Measurements from ENCODE around the gene SCNN1B.
"Not testable (repeated sequence)": the region's sequence is repeated elsewhere in the genome, so short reads cannot be mapped to it uniquely, and the experiment has no call there.

The SCNN1B gene

DNA sequence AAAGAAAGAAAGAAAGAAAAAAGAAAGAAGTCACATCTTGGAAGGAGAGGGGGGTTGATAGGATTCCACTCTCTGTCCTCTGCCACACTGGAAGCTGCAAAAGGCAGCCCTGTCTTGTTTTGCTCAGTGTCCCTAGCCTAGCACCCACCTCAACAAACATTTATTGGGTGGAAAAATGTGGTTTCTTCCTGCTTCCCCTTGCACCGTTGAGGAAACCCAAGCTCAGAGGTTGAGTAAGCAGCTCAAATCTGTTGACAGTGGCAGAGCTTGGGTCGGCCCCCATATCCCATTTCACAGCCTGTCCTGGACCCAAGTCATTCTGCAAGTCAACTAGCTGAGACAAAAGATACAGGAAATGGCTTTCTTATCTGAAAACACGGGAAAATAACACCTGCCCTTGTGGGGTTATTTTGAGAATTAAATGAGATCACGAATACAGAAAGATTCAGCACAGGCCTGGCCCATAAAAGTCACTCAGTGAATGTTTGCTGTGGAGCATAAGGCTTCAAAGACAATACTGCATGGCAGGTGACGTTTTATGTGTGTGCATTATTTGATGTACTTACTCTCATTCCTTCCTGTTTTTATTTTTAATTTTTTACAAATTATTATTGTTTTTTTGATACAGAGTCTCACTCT lies 63.6 kb downstream of the SCNN1B start:
- CTCF ChIA-PET, result interaction anchor here (0.6 kb wide), 1 partner anchor 68 kb away, joined by 3 read pairs; no protein-coding TSS in a partner anchor

DNA sequence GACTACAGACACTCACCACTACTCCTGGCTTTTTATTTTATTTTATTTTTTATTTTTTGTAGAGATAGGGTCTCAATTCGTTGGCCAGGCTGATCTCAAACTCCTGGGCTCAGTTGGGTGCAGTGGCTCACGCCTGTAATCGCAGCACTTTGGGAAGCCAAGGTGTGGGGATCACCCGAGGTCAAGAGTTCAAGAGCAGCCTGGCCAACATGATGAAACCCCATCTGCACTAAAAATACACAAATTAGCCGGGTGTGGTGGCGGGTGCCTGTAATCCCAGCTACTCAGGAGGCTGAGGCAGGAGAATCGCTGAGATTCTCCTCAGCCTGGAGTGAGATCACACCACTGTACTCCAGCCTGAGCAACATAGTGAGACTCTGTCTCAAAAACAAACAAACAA lies 64.2 kb downstream of the SCNN1B start:
- POLR2A ChIA-PET, CTCF ChIA-PET: not testable (repeated sequence)

More for the DNA sequence above, 63.6 kb downstream of the SCNN1B start:
- DNase-seq (ENCODE audit: low read depth, low spot score), result no peak
- TF ChIP-seq, protein P1, sequence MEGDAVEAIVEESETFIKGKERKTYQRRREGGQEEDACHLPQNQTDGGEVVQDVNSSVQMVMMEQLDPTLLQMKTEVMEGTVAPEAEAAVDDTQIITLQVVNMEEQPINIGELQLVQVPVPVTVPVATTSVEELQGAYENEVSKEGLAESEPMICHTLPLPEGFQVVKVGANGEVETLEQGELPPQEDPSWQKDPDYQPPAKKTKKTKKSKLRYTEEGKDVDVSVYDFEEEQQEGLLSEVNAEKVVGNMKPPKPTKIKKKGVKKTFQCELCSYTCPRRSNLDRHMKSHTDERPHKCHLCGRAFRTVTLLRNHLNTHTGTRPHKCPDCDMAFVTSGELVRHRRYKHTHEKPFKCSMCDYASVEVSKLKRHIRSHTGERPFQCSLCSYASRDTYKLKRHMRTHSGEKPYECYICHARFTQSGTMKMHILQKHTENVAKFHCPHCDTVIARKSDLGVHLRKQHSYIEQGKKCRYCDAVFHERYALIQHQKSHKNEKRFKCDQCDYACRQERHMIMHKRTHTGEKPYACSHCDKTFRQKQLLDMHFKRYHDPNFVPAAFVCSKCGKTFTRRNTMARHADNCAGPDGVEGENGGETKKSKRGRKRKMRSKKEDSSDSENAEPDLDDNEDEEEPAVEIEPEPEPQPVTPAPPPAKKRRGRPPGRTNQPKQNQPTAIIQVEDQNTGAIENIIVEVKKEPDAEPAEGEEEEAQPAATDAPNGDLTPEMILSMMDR (IDR thresholded peaks at IDR 0.05; ENCODE audit: insufficient read depth, low read length, missing control alignments), result no peak
- POLR2A ChIA-PET, result no interaction called here
- H3K4me3 ChIP-seq (ENCODE audit: low read depth, low read length), result no peak overlapping the region

DNA sequence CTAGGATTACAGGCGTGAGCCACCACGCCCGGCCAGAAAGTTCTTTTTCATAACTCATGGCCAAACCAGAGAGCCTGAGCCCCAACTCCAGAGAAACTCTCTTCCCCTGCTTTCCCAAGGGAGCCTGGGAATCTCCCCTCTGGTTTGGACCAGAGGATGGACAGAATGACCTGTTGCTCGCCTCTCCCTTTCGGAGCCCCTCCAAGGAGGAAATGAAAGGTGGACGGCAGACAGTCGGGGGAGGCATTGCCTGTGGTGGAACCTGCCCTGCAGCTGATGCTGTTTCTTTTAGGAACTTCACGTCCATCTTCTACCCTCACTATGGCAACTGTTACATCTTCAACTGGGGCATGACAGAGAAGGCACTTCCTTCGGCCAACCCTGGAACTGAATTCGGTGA lies 65.5 kb downstream of the SCNN1B start:
- CTCF ChIA-PET, result no interaction called here
- TF ChIP-seq, protein P1 (IDR thresholded peaks at IDR 0.05; ENCODE audit: insufficient read depth, low read length, missing control alignments), result no peak
- no peak overlapping the region for H3K4me3 ChIP-seq (ENCODE audit: low read depth, low read length)
- POLR2A ChIA-PET, result no interaction called here
- DNase-seq (ENCODE audit: low read depth, low spot score), result no peak

More for the DNA sequence above, 64.2 kb downstream of the SCNN1B start:
- not testable (repeated sequence) for DNase-seq (ENCODE audit: low read depth, low spot score); H3K4me3 ChIP-seq (ENCODE audit: low read depth, low read length)

DNA sequence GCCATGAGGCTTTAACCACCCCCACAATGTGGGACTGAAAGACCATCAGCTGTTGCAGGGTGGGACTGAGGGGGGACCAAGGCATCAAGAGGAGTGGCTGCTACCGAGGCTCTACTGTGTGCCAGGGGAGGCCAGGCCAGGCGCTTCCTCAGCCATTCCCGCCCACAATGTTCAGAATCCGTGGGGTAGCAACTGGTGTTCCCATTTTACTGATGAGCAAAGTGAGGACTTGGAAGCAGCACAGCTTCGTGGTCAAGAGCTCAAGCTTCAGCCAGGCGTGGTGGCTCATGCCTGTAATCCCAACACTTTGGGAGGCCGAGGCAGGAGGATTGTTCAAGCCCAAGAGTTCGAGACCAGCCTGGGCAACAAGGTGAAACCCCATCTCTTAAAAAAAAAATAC lies 65.9 kb downstream of the SCNN1B start:
- TF ChIP-seq, protein P1 (IDR thresholded peaks at IDR 0.05; ENCODE audit: insufficient read depth, low read length, missing control alignments), result no peak
- ChIA-PET CTCF (no interaction called here), POLR2A (no interaction called here)
- no peak overlapping the region for H3K4me3 ChIP-seq (ENCODE audit: low read depth, low read length)
- DNase-seq (ENCODE audit: low read depth, low spot score), result no peak

DNA sequence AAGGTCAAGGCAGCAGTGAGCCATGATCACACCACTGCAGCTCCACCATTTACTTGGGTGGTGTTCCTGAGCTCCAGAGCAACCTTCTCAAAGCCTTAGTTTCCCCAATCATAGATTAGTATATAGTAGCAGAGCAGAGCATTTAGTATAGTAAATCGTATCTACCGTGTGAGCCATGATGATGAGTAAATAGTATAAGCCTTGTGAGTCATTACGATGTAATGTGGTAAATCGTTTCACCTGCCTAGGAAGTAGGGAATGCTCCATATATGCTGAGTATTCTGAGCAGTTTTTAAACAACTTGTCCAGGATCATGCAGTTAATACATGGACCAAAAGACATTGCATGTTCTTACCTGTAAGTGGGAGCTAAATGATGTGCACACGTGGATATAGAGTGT lies 66.4 kb downstream of the SCNN1B start:
- POLR2A ChIA-PET, result no interaction called here
- no peak for DNase-seq (ENCODE audit: low read depth, low spot score)
- CTCF ChIA-PET, result no interaction called here

DNA sequence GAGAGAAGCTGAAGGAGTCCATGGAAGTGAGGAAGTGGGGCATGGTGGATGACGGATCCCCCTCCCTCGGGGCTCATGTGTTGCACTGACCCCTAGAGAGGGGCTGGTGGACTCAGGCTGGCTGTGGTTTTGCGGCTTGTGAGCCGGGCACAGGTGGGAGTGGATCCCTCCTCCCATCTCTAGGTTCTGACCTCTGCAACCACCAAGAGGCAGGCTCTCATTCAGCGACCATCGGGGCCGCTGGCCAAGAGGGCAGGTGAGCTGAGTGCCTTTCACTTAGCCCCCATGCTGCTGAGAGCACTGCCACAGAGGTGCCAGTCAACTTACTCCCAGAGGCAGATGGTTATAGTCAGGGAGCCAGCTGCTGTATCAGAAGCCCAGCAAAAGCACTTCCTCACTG lies 67.3 kb downstream of the SCNN1B start:
- POLR2A ChIA-PET, result no interaction called here
- TF ChIP-seq, protein P1 (IDR thresholded peaks at IDR 0.05; ENCODE audit: insufficient read depth, low read length, missing control alignments), result no peak
- H3K4me3 ChIP-seq (ENCODE audit: low read depth, low read length), result no peak overlapping the region
- no peak for DNase-seq (ENCODE audit: low read depth, low spot score)
- CTCF ChIA-PET, result no interaction called here

More for the DNA sequence above, 66.4 kb downstream of the SCNN1B start:
- no peak overlapping the region for H3K4me3 ChIP-seq (ENCODE audit: low read depth, low read length)
- TF ChIP-seq, protein P1 (IDR thresholded peaks at IDR 0.05; ENCODE audit: insufficient read depth, low read length, missing control alignments), result no peak

DNA sequence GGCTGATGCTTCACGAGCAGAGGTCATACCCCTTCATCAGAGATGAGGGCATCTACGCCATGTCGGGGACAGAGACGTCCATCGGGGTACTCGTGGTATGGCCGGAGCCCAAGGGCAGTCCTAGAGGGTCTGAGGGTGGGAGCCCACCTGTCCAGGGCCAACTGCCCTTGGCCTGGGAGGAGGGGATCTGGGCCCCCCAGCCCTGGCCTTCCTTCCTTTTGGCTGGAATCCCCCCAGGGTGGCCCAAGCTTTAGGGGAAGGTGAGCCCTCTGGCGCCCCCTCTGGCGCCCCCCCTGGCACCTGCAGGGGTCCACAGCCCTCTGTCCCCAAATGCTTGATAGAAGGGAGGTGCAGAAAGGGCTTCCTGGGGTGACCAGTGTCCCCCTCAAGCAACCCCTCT lies 69.3 kb downstream of the SCNN1B start:
- no peak for DNase-seq (ENCODE audit: low read depth, low spot score)
- POLR2A ChIA-PET, result no interaction called here
- TF ChIP-seq, protein P1 (IDR thresholded peaks at IDR 0.05; ENCODE audit: insufficient read depth, low read length, missing control alignments), result no peak
- CTCF ChIA-PET, result no interaction called here
- no peak overlapping the region for H3K4me3 ChIP-seq (ENCODE audit: low read depth, low read length)
